GM18517 (cell line): ENCODE data around the gene USP11.
A peak's percentile ranks its signal among the peaks of the same experiment; 100 is the strongest.

Experiments used
- ATAC-seq: cut with Tn5 transposase; IDR thresholded peaks from one replicate; pipeline ENCODE4 v1.9.1; 2021; ENCODE audit warnings: mild to moderate bottlenecking, moderate library complexity; ENCODE audit not compliant: unreplicated experiment

USP11 gene

GRCh38 chrX:47232803-47233332, at the start of gene USP11:
Gene USP11, plus strand, starts transcription at chrX:47233009. Its CDS starts 35 bp downstream, at chrX:47233044.
- no peak for ATAC-seq

GRCh38 chrX:47184486-47184885, 48.3 kb upstream of the USP11 start:
- ATAC-seq = no peak

- no peak for ATAC-seq
These were observed 47.6 kb upstream of the USP11 start for GRCh38 chrX:47185241-47185640.

- no peak for ATAC-seq
These were observed 46.6 kb upstream of the USP11 start for GRCh38 chrX:47186096-47186740.

- ATAC-seq = no peak
These were observed 45.6 kb upstream of the USP11 start for GRCh38 chrX:47187106-47187677.

GRCh38 chrX:47189906-47190305, 42.9 kb upstream of the USP11 start:
- no peak for ATAC-seq

GRCh38 chrX:47190445-47191269, 42.2 kb upstream of the USP11 start:
- ATAC-seq = peak; percentile 53

- no peak for ATAC-seq
These were observed 41.5 kb upstream of the USP11 start for GRCh38 chrX:47191331-47191730.

- no peak for ATAC-seq
These were observed 40.9 kb upstream of the USP11 start for GRCh38 chrX:47191806-47192401.

- ATAC-seq = peak; percentile 72
These were observed 39.2 kb upstream of the USP11 start, which contains the start of gene UBA1 for GRCh38 chrX:47193475-47194193. Gene UBA1, plus strand, starts transcription at chrX:47193829. Its CDS starts 4,974 bp downstream, at chrX:47198803.

GRCh38 chrX:47194194-47194787, 38.5 kb upstream of the USP11 start:
- ATAC-seq = no peak

- ATAC-seq = no peak
These were observed 36.7 kb upstream of the USP11 start for GRCh38 chrX:47196098-47196497.

GRCh38 chrX:47197526-47197925, 35.3 kb upstream of the USP11 start:
- no peak for ATAC-seq

- no peak for ATAC-seq
These were observed 34.7 kb upstream of the USP11 start for GRCh38 chrX:47198026-47198686.

- ATAC-seq = no peak
These were observed 34.1 kb upstream of the USP11 start for GRCh38 chrX:47198687-47199080.

- ATAC-seq = no peak
These were observed 33.5 kb upstream of the USP11 start for GRCh38 chrX:47199286-47199685.

GRCh38 chrX:47200385-47201150, 32.2 kb upstream of the USP11 start:
- ATAC-seq = no peak

GRCh38 chrX:47201345-47201944, 31.4 kb upstream of the USP11 start:
- no peak for ATAC-seq
